Glomerular endothelial cell (primary cell): Measurements from ENCODE around the gene RAB31. TPM values are rescaled to one million over a fixed set of nuclear protein-coding genes. Genes with fewer than 3 reads are reported as not detected.

Experiments used
- DNase-seq: peaks from one replicate; pipeline ENCODE4 v3.0.0-alpha.2; 2011; ENCODE audit warnings: low read depth, low spot score; ENCODE audit errors: extremely low read depth
- total RNA-seq: library from RNA; depleted of rRNA; stranded (reverse); fragments of >200 nt; gene quantifications from 2 replicates; pipeline ENCODE4 v1.2.3, GENCODE V29; 2015

Gene RAB31
- total RNA-seq, 1 donor from 2014 or later = 19.4 TPM

GRCh38 chr18:9690418-9691188, 17.5 kb upstream of the RAB31 start:
- DNase-seq = no peak

- DNase-seq = no peak
Observed at GRCh38 chr18:9691235-9691634, 16.9 kb upstream of the RAB31 start.

- no peak for DNase-seq
Observed at GRCh38 chr18:9694174-9694573, 13.9 kb upstream of the RAB31 start.

GRCh38 chr18:9694952-9695495, 13.1 kb upstream of the RAB31 start:
- no peak for DNase-seq

GRCh38 chr18:9695605-9696004, 12.5 kb upstream of the RAB31 start:
- DNase-seq = no peak

- no peak for DNase-seq
Observed at GRCh38 chr18:9696112-9696511, 12.0 kb upstream of the RAB31 start.

- DNase-seq = no peak
Observed at GRCh38 chr18:9696701-9697100, 11.4 kb upstream of the RAB31 start.

- no peak for DNase-seq
Observed at GRCh38 chr18:9697121-9697520, 11.0 kb upstream of the RAB31 start.

- DNase-seq = no peak
Observed at GRCh38 chr18:9698497-9698896, 9.6 kb upstream of the RAB31 start.

GRCh38 chr18:9700261-9700796, 7.8 kb upstream of the RAB31 start:
- no peak for DNase-seq

- no peak for DNase-seq
Observed at GRCh38 chr18:9701609-9702349, 6.3 kb upstream of the RAB31 start.

GRCh38 chr18:9704233-9705118, 3.6 kb upstream of the RAB31 start:
- no peak for DNase-seq

GRCh38 chr18:9705183-9705829, 2.8 kb upstream of the RAB31 start:
- no peak for DNase-seq

- no peak for DNase-seq
Observed at GRCh38 chr18:9706081-9706935, 1.8 kb upstream of the RAB31 start.

- no peak for DNase-seq
Observed at GRCh38 chr18:9707381-9708056, 582 bp upstream of the RAB31 start.

GRCh38 chr18:9708434-9709303, 568 bp downstream of the RAB31 start:
- no peak for DNase-seq

- no peak for DNase-seq
Observed at GRCh38 chr18:9709304-9709877, 1.3 kb downstream of the RAB31 start.
